ENCODE results near the gene BTBD2.

The BTBD2 gene

DNA sequence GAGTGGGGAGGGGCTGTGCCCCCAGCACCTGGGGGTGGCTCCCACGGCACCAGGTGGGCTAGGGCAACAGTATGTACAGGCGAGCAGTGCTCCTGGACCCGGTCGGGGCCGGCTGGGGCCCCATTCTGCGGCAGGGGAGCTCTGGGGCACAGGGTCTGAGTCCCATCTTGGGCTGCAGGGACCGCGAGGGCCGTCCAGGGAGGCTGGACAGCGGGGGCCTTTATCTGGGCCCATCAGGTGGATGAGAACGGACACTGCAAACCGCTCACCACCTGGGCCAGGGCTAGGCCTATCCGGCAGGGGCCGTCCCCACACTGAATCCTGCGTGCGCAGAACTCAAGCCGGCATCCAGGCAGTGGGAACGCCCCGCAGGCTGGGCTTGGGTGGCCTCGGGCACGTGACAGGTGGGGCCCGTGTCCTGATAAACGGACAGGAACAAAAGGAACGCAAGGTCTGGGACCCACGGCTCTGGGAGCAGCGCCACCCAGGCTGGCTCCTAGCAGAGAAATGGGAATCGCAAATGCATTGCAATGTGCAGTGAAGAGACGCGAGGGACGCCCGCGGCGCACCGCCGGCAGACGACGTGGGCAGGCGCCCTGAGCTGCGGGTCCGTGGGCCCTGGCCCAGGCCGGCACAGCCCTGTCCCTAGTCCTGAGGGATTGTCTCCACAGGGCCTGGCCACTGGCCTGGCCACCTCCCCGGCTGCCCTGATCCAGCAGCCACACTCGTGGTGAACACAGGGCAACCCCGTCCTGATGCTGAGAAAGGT is 29.7 kb downstream of the BTBD2 start:
- TF ChIP-seq ZFX (IDR thresholded peaks at IDR 0.05; ENCODE audit: borderline replicate concordance) (no peak), CTCF (IDR thresholded peaks at IDR 0.05) (no peak)
- H3K27ac ChIP-seq, result 0 out of 2 replicates have a peak overlapping the region, but pooled peaks have one; percentile 7

GRCh38 chr19:1984357-1984756 is 31.2 kb downstream of the BTBD2 start:
- no peak for TF ChIP-seq CTCF (IDR thresholded peaks at IDR 0.05)
- no peak for TF ChIP-seq ZFX (IDR thresholded peaks at IDR 0.05; ENCODE audit: borderline replicate concordance)
- H3K27ac ChIP-seq, result 0 out of 2 replicates have a peak overlapping the region, but pooled peaks have one; percentile 25

- H3K27ac ChIP-seq, result peak overlapping the region; percentile 23; the same call in 1 of the 2 replicates
Observed at GRCh38 chr19:1981253-1981652, 34.3 kb downstream of the BTBD2 start.

DNA sequence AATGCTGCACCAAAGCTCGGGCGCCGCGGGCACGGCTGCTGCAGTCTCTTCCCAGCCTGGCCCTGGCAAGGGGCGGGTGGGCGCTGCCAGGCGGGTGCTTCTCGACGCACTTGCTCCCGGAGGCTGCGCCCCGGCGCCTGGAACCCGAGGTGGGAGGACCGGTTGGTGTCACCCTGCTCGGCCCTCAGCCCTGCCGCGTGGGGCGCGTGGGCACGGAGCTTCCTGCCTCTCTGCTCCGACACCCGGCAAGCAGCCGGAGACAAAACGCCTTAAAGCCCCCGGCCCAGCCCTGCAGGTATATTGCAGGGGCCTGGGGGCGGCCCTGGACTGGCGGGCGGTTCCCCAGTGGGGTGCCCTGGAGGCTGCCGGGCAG is 34.7 kb downstream of the BTBD2 start:
- TF ChIP-seq ZFX (IDR thresholded peaks at IDR 0.05; ENCODE audit: borderline replicate concordance) (no peak), CTCF (IDR thresholded peaks at IDR 0.05) (no peak)
- no peak overlapping the region for H3K27ac ChIP-seq

More at GRCh38 chr19:1981253-1981652, 34.3 kb downstream of the BTBD2 start:
- TF ChIP-seq ZFX (IDR thresholded peaks at IDR 0.05; ENCODE audit: borderline replicate concordance) (no peak), CTCF (IDR thresholded peaks at IDR 0.05) (no peak)

- H3K27ac ChIP-seq, result no peak overlapping the region
- TF ChIP-seq ZFX (IDR thresholded peaks at IDR 0.05; ENCODE audit: borderline replicate concordance) (no peak), CTCF (IDR thresholded peaks at IDR 0.05) (no peak)
Observed at GRCh38 chr19:1980091-1980808, 35.3 kb downstream of the BTBD2 start.

- TF ChIP-seq ZFX (IDR thresholded peaks at IDR 0.05; ENCODE audit: borderline replicate concordance), result no peak
- TF ChIP-seq CTCF (IDR thresholded peaks at IDR 0.05), result no peak
Observed at GRCh38 chr19:1979642-1980041, 35.9 kb downstream of the BTBD2 start.

GRCh38 chr19:1979017-1979416 is 36.5 kb downstream of the BTBD2 start:
- no peak for TF ChIP-seq ZFX (IDR thresholded peaks at IDR 0.05; ENCODE audit: borderline replicate concordance)
- TF ChIP-seq CTCF (IDR thresholded peaks at IDR 0.05), result no peak
- H3K27ac ChIP-seq, result peak overlapping the region; percentile 76

More at GRCh38 chr19:1979642-1980041, 35.9 kb downstream of the BTBD2 start:
- no peak overlapping the region for H3K27ac ChIP-seq

Data from 22Rv1 (cell line).